B cell (primary cell): Measurements from ENCODE around the gene ZNF362. TPM values are rescaled to one million over a fixed set of nuclear protein-coding genes. Genes with fewer than 3 reads are reported as not detected.

Experiments
- ATAC-seq: fragments of 200-7000 bp; cut with Tn5 transposase; one replicate; pipeline ENCODE4 v1.10.0; 2021; ENCODE audit warnings: low read depth, mild to moderate bottlenecking, moderate number of reproducible peaks, moderate library complexity
- CTCF ChIA-PET: fragments of 350-600 bp; sonication (Branson Sonifier 250); formaldehyde crosslinking; loops from one replicate; lab custom pipeline; 2021; ENCODE audit warnings: antibody characterized with exemption, inconsistent platforms; lab: Charles Lee
- POLR2A ChIA-PET: fragments of 350-600 bp; sonication (Branson Sonifier 250); formaldehyde crosslinking; loops from one replicate; lab custom pipeline; 2021; ENCODE audit warnings: antibody characterized with exemption; lab: Charles Lee
- DNase-seq: peaks from one replicate; pipeline ENCODE4 v3.0.0; 2013
- H2AFZ ChIP-seq: 2 replicates; pipeline ENCODE4 v1.6.1; 2012; ENCODE audit warnings: mild to moderate bottlenecking, low read depth, low read length; ENCODE audit not compliant: insufficient read depth, poor library complexity, severe bottlenecking
- H3K27ac ChIP-seq, 2 donors: 1 replicate in 1 of 2; 2 replicates in 1 of 2; pipeline ENCODE4 v1.5.1; 2012 to 2013; ENCODE audit warnings: low read length in 2 of 2, mild to moderate bottlenecking in 2 of 2, moderate library complexity in 1 of 2
- H3K27me3 ChIP-seq, 4 experiments: fragments of 200-600 bp in 1 of 4; sonication (generic) in 1 of 4; replicated peaks in 1 of 4; 1 replicate in 2 of 4; 2 replicates in 2 of 4; pipeline versions ENCODE4 v1.6.1 to v1.7.0; 2013 to 2016; ENCODE audit warnings: low read length in 3 of 4, mild to moderate bottlenecking in 2 of 4, mixed read lengths in 1 of 4, moderate library complexity in 1 of 4; ENCODE audit not compliant: insufficient read depth in 4 of 4, control insufficient read depth in 3 of 4; ENCODE audit errors: control extremely low read depth in 1 of 4
- H3K36me3 ChIP-seq, 2 experiments: replicated peaks in 1 of 2; 1 replicate in 1 of 2; 2 replicates in 1 of 2; pipeline versions ENCODE4 v1.6.1 to v1.7.1; 2013; ENCODE audit warnings: low read length in 1 of 2; ENCODE audit not compliant: insufficient read depth in 2 of 2, control insufficient read depth in 1 of 2; ENCODE audit errors: control extremely low read depth in 1 of 2, extremely low read depth in 1 of 2
- H3K4me1 ChIP-seq, 2 donors: fragments of 200-600 bp in 1 of 2; sonication (generic) in 1 of 2; 1 replicate in 1 of 2; 2 replicates in 1 of 2; pipeline versions ENCODE4 v1.5.1 to v1.6.1; 2013 to 2017; ENCODE audit warnings: low read length in 2 of 2; ENCODE audit not compliant: control insufficient read depth in 2 of 2, insufficient read depth in 2 of 2
- H3K4me2 ChIP-seq: replicated peaks from 2 replicates; pipeline ENCODE3; 2012; ENCODE audit warnings: mild to moderate bottlenecking, low read depth, low read length; ENCODE audit not compliant: poor library complexity, severe bottlenecking
- H3K4me3 ChIP-seq, 5 experiments: fragments of 200-600 bp in 1 of 5; sonication (generic) in 1 of 5; 1 replicate in 3 of 5; 2 replicates in 2 of 5; pipeline versions ENCODE4 v1.5.1 to v1.7.0; 2011 to 2016; ENCODE audit warnings: low read length in 4 of 5, mild to moderate bottlenecking in 4 of 5, low read depth in 2 of 5, control low read depth in 1 of 5, moderate library complexity in 1 of 5; ENCODE audit not compliant: insufficient read depth in 1 of 5; ENCODE audit errors: control extremely low read depth in 1 of 5, extremely low read depth in 1 of 5
- H3K79me2 ChIP-seq: fragments of 200-600 bp; sonication (generic); one replicate; pipeline ENCODE4 v1.6.0; 2016; ENCODE audit warnings: low read length; ENCODE audit not compliant: control insufficient read depth, insufficient read depth
- H3K9ac ChIP-seq: fragments of 200-600 bp; sonication (generic); 2 replicates; pipeline ENCODE4 v1.6.1; 2017; ENCODE audit warnings: mild to moderate bottlenecking, low read length, moderate library complexity
- H3K9me3 ChIP-seq, 3 donors: one replicate each; pipeline versions ENCODE4 v1.6.1 to v1.7.1; 2013; ENCODE audit warnings: low read length in 2 of 3; ENCODE audit not compliant: control insufficient read depth in 2 of 3, insufficient read depth in 1 of 3; ENCODE audit errors: control extremely low read depth in 1 of 3
- H4K20me1 ChIP-seq: 2 replicates; pipeline ENCODE4 v1.6.0; 2012; ENCODE audit warnings: mild to moderate bottlenecking, low read length; ENCODE audit not compliant: insufficient read depth, control insufficient read depth, poor library complexity, severe bottlenecking
- H3K27ac Mint-ChIP-seq: one replicate; pipeline ENCODE4 v1.8.0; 2021; ENCODE audit warnings: mixed read lengths
- H3K27me3 Mint-ChIP-seq: one replicate; pipeline ENCODE4 v1.8.0; 2021; ENCODE audit warnings: mixed read lengths
- H3K4me1 Mint-ChIP-seq: one replicate; pipeline ENCODE4 v1.8.0; 2021; ENCODE audit warnings: mixed read lengths
- H3K4me3 Mint-ChIP-seq: one replicate; pipeline ENCODE4 v1.8.0; 2021; ENCODE audit warnings: mixed read lengths
- H3K9me3 Mint-ChIP-seq: one replicate; pipeline ENCODE4 v1.8.0; 2022; ENCODE audit warnings: mixed read lengths; ENCODE audit not compliant: insufficient read depth
- EZH2 ChIP-seq: IDR thresholded peaks from 2 replicates; pipeline ENCODE4 v1.6.1; 2012; ENCODE audit warnings: borderline replicate concordance, low read depth, mild to moderate bottlenecking, moderate library complexity, low read length; ENCODE audit not compliant: insufficient read depth, poor library complexity, severe bottlenecking
- WGBS: methylation state at CpG from one replicate; pipeline ENCODE4 v1.1.5; 2013; ENCODE audit warnings: missing lambda C conversion rate; ENCODE audit not compliant: insufficient coverage; 5-methylcytosine and 5-hydroxymethylcytosine counted together
- intact Hi-C: fragments of 100-400 bp; cut with micrococcal nuclease; formaldehyde crosslinking; loops from one replicate; pipeline ENCODE4 v1.10.0; 2022
- polyA plus RNA-seq: library from polyadenylated mRNA; depleted of rRNA; stranded (reverse); fragments of >200 nt; gene quantifications from 2 replicates; pipeline ENCODE4 v1.2.3, GENCODE V29; 2012
- total RNA-seq, 2 donors: library from RNA; stranded (reverse); fragments of 120-200 nt in 1 of 2; gene quantifications; 1 replicate in 1 of 2; 2 replicates in 1 of 2; pipeline versions ENCODE4 v1.2.3 to v1.2.4, GENCODE V29; 2013 to 2022
- TF ChIP-seq, protein P1 (sequence below): fragments of 200-600 bp; IDR thresholded peaks from one replicate; pipeline ENCODE4 v1.8.0; 2022; ENCODE audit warnings: antibody characterized with exemption, mild to moderate bottlenecking

ZNF362 gene
- total and polyA plus RNA-seq, 2 donors (not counting 1 experiment from before 2014, with no cell fraction given): 14.0 to 20.4 TPM

DNA sequence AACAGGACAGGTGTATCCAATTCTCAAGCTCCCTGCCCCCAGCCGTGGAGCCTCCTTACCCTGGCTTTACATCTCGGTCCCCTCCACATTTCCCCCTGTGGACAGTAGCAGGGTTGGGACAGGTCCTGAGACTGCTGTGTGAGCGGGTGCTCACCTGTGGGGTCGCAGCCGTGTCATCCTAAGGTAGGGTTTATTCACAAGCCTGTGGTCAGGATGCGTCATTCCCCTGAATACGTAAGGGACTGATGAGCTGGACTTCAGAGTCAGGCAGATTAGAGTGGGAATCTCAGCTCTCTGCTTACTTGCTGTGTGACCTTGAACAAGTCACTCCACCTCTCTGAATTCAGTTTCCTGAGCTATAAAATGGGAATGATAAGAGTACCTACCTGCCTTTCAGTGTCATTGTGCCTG lies 17.7 kb downstream of the ZNF362 start:
- peaks cover 0 to 17% of the 10 kb centered on the region in 2 experiments for H3K36me3 ChIP-seq
- no peaks in the 10 kb centered on the region for H3K9me3 Mint-ChIP-seq
- no peak overlapping the region for H2AFZ ChIP-seq
- no peak overlapping the region for H3K4me2 ChIP-seq
- H3K4me1 Mint-ChIP-seq: peaks cover 23% of the 10 kb centered on the region
- intact Hi-C loops: no loop called here
- H3K4me3 Mint-ChIP-seq: no peak overlapping the region
- H3K4me1 ChIP-seq: peaks cover 0 to 12% of the 10 kb centered on the region in 2 donors
- H3K79me2 ChIP-seq: peaks cover 13% of the 10 kb centered on the region
- ChIA-PET CTCF (interaction anchor here (1.0 to 4.2 kb wide), 2 partner anchors 22 to 93 kb away, joined by 3 to 19 read pairs; no protein-coding TSS in a partner anchor), POLR2A (no interaction called here)
- H3K27ac ChIP-seq: no peak overlapping the region
- no peak overlapping the region for H3K9ac ChIP-seq
- no peak overlapping the region for H3K27ac Mint-ChIP-seq
- 94% methylated on average over 5 of the region's 7 CpGs for WGBS
- H3K27me3 ChIP-seq: no peaks in the 10 kb centered on the region
- H4K20me1 ChIP-seq: peaks cover 35% of the 10 kb centered on the region
- DNase-seq (no peak), ATAC-seq (no peak)
- H3K4me3 ChIP-seq: no peak overlapping the region
- no peaks in the 10 kb centered on the region for H3K27me3 Mint-ChIP-seq
- H3K9me3 ChIP-seq: no peaks in the 10 kb centered on the region
- TF ChIP-seq, protein P1, sequence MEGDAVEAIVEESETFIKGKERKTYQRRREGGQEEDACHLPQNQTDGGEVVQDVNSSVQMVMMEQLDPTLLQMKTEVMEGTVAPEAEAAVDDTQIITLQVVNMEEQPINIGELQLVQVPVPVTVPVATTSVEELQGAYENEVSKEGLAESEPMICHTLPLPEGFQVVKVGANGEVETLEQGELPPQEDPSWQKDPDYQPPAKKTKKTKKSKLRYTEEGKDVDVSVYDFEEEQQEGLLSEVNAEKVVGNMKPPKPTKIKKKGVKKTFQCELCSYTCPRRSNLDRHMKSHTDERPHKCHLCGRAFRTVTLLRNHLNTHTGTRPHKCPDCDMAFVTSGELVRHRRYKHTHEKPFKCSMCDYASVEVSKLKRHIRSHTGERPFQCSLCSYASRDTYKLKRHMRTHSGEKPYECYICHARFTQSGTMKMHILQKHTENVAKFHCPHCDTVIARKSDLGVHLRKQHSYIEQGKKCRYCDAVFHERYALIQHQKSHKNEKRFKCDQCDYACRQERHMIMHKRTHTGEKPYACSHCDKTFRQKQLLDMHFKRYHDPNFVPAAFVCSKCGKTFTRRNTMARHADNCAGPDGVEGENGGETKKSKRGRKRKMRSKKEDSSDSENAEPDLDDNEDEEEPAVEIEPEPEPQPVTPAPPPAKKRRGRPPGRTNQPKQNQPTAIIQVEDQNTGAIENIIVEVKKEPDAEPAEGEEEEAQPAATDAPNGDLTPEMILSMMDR: no peak
- no peak for TF ChIP-seq EZH2

DNA sequence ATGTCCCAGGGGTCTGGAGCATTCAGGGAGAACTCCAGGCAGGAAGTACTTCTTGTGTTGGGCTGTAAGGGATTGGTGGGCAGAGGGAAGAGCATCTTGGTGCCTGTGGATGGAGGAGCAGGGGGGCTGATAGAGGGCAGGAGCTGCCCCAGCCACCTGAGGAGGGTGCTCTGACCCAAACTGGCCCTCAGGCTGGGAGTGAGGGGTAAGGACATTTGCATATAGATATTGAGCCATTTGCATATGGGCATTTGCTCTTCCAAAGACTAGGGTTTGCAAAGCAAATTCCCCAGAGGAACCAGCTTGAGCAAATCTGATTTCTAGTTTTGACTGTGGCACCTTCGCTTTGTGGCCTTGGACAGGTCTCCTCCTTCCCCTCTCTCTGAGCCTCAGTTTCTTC lies 18.2 kb downstream of the ZNF362 start:
- DNase-seq (no peak), ATAC-seq (no peak)
- H3K4me1 ChIP-seq: peaks cover 0 to 12% of the 10 kb centered on the region in 2 donors
- intact Hi-C loops: no loop called here
- Mint-ChIP-seq H3K27me3 (no peaks in the 10 kb centered on the region), H3K4me3 (no peak overlapping the region), H3K27ac (no peak overlapping the region), H3K9me3 (no peaks in the 10 kb centered on the region), H3K4me1 (peaks cover 23% of the 10 kb centered on the region)
- H3K9ac ChIP-seq: no peak overlapping the region
- TF ChIP-seq, protein P1: no peak
- TF ChIP-seq EZH2: no peak
- no peak overlapping the region for H3K4me3 ChIP-seq
- H2AFZ ChIP-seq: no peak overlapping the region
- WGBS: no CpG with 5 or more reads among the region's 1 CpG
- H4K20me1 ChIP-seq: peaks cover 31% of the 10 kb centered on the region
- CTCF ChIA-PET: interaction anchor here (1.0 to 4.2 kb wide), 2 partner anchors 21 to 94 kb away, joined by 3 to 19 read pairs; no protein-coding TSS in a partner anchor
- POLR2A ChIA-PET: no interaction called here
- peaks cover 13% of the 10 kb centered on the region for H3K79me2 ChIP-seq
- peaks cover 0 to 17% of the 10 kb centered on the region in 2 experiments for H3K36me3 ChIP-seq
- no peak overlapping the region for H3K4me2 ChIP-seq
- no peaks in the 10 kb centered on the region for H3K9me3 ChIP-seq
- H3K27ac ChIP-seq: no peak overlapping the region
- H3K27me3 ChIP-seq: no peaks in the 10 kb centered on the region
